Keratinocyte (primary cell): ENCODE results near the gene CNTNAP5.

ENCODE experiments used
- CTCF ChIP-seq, 3 experiments: IDR thresholded peaks in 1 of 3; conservative IDR thresholded peaks in 1 of 3; optimal IDR thresholded peaks in 1 of 3; 2 replicates in 2 of 3; 3 replicates in 1 of 3; pipeline versions ENCODE3 to v1.5.1; 2011; ENCODE audit warnings: low read length in 3 of 3, mild to moderate bottlenecking in 3 of 3, moderate library complexity in 2 of 3, control low read depth in 1 of 3, inconsistent platforms in 1 of 3; ENCODE audit not compliant: insufficient read depth in 2 of 3; ENCODE audit errors: extremely low read depth in 1 of 3
- EZH2 ChIP-seq: IDR thresholded peaks from one replicate; pipeline ENCODE4 v1.6.1; 2012; ENCODE audit warnings: inconsistent platforms, mild to moderate bottlenecking, low read length, moderate library complexity

- TF ChIP-seq CTCF (optimal IDR thresholded peaks at IDR 0.05 in 1 of 3, IDR thresholded peaks at IDR 0.05 in 1 of 3, conservative IDR thresholded peaks at IDR 0.05 in 1 of 3; ENCODE audit: extremely low read depth in 1 of 3, insufficient read depth in 2 of 3, low read length in 3 of 3) (no peak), EZH2 (no peak)
Observed at GRCh38 chr2:124882423-124882822, 857.3 kb downstream of the CNTNAP5 start.
